NCI-H82 (cell line): ENCODE data around the gene GYG1.
"Not testable (repeated sequence)": the region's sequence is repeated elsewhere in the genome, so short reads cannot be mapped to it uniquely, and the experiment has no call there.

ENCODE experiments used
- DNase-seq: peaks from one replicate; lab custom pipeline; 2025; lab: John Stamatoyannopoulos, UW

GYG1 gene

DNA sequence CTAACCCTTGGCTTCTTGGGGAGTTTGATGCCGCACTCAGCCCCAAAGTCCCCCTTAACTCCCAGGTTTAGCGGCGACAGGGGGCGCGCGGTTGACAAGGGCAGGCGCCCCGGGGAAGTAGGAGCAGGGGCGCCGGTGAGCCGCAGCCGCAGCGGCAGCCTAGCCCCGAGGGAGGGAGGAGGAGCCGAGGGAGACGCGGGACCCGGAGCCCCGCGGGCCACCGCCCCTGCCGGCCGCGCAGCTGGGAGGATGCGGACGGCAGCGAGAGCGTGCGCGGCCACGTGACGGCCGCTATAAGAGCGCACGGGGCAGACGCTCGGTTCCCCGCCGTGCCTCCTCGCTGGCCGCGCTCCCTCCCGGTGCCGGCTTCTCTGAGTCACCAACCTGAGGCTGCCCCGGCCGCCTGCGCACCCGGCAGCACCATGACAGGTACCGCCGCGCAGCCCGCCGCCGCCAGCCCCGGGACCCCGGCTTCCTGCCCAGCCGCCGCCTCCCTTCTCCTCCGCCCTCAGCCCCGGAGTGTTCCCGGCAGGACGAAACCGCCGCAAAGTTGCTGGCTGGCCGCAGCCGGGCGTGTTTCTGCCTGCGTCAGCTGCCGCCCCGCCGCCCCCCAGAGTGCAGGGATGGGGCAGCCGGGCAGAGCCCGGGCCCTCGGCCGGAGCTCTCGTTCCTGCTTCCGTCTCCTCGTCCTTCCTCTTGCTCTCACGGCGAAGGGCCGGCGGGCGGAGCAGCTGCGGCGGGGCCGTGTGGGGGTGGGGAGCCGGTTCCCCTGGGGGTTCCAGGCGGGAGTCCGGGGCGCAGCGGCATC, at the start of gene GYG1:
Gene GYG1 (plus strand): TSS at position 322 of the 808 bp plus-strand sequence. CDS start 101 bp downstream, at position 423.
- peak; percentile 89 for DNase-seq

GRCh38 chr3:148943506-148944205, 47.7 kb upstream of the GYG1 start:
- DNase-seq, result peak; percentile 92

DNA sequence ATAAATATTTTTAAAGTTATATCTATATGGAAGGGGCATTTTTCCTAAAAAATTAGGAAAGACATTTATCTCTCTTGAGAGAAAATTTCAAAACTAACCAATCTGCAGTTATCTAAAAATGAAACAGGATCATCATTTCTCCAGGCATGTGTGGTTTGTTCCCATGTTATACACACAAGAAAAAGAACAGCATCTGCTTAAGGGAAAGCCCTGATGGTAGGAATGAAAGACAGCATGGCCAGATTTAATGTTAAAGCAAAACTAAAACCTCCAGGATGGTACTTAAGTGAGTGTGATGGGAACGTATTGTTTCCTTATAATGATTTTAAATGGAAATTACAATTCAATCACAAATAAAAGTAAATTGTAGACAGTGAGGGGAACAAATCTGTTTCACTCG, 46.2 kb upstream of the GYG1 start:
- DNase-seq, result no peak

DNA sequence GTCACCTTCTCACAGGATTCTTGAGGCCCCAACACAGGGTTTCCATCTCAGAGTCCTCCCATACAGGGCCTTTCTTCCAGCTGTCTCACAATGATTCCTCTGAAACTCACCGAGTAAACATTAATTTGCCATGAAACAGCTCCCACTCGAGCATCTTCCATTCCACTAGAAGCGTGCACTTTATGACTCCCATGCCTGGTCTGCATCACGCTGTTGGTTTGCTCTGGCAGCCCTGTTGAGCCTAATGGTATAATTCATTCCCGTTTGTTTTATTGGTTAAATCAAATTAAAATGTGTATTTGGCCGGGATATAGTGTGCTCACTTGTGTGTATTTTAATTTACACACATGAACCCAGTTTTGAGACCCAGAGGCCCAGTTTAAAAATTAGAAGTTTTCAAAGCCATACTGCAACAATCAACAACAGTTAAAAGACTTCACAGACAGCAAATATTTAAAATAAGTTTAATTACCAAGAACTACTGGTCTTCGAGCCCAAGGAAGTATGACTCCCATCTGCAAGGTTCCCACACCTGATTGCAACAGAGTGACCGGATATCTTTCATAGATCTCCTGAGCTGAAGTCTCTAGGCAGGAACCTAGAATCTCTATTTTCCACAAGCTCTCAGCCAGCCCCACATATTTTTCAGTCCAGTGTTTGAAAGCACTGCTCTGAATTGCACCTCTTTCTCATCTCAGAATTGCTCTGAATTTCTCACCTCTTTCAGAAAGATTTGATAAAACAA, 42.3 kb upstream of the GYG1 start:
- no peak for DNase-seq

DNA sequence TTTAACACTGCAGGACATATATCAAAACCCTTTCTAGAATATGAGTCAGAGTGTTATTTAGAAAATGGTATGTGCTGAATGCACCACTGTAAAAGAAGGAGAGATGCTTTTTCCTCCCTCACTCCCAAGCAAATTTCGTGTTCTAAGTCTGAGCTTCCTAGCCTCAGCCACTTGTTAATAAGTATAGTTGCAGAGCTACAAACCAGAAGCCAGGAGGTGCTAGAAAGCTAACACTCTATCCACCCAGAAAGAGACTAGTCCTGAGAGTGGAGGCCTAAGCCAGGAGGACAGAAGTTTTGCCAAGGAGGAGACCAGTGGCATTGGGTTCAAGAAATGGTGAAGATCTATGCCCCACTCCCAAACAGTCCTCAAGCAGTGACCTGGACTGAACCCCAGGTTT, 40.5 kb upstream of the GYG1 start:
- peak; percentile 53 for DNase-seq

DNA sequence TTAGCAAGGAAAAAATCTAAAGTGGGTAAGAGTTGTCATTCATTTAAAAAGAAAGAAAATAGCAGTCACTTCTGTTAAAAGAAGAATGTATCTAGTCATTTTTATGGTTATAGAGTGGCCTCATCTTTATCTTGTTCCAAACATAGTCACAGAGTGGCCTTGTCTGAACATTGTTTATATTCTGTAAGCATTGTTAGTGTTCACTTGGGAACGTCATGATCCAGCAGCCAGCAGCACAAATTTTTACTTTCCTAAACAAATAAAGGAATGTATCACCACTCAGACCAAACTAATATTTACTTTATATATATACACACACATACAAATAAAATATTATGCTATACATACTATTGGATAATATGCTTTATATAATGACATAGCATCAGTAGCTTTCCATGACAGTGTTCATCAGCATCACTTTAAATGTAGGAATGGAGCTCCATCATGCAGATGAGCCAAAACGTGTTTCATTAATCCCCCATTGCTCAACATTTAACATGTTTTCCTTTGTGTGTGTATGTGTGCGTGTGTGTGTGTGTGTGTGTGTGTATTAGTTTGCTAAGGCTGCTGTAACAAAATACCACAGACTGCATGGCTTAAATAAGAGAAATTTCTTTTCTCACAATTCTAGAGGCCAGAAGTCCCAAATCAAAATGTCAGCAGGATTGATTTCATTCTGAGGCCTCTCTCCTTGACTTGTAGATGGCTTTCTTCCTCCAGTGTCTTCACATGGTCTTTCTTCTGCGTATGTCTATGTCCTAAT, 39.6 kb upstream of the GYG1 start:
- no peak for DNase-seq

- no peak for DNase-seq
Observed at GRCh38 chr3:148953094-148953493, 38.2 kb upstream of the GYG1 start.

DNA sequence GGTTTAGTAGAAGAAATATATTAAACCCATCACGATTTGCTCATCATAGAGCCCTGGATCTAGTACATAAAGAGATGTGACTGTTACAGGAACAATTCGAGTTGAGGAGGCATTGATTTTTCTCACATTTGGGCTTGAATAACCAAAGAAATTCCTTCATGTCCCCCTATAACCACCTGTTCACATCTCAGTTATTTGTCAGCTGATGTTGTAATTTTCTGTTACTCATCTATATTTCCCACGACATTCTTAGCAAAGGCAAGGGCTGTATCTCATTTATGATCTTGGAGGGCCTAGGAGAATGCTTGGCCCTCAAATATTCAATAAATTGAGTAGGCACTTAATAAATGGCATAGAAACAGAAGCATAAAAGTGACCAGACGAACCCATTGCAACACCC, 36.4 kb upstream of the GYG1 start:
- DNase-seq, result no peak

DNA sequence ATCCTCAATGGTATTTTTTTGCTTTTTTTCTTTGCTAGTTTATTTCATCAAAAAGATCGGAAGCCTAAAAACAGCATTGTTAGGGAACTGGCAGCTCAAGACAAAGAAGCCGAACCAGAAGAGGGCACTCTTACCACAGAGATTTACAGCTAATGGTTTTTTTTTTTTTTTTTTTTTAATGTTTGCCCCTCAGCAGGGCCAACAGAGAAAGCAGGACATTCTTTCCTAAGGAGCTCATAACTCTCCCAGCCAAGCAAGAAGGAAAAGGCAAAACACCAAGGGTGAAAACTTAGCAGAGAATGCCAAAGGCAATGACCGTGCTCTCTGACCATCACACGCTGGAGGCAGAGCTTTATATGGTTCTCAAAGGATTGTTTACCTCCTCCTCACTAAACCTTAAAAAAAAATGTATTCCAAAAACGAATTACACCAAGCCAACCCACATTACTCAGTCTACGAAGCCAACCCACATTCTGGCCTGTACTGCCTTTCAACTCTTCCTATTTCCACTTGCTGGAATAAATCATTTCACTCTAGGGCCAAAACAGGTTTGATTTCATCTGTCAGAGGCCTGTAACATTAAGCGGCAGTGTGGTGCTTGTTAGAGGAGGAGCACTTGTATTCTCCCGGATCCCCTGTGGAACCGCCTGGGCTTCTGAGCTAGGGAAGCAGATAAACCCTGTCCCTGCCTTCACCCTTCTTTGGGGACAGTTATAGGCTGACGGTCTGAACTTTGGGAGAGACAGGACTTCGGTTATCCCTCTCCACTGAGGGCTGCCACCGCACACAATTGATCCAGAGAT, 35.6 kb upstream of the GYG1 start:
- peak; percentile 82 for DNase-seq

DNA sequence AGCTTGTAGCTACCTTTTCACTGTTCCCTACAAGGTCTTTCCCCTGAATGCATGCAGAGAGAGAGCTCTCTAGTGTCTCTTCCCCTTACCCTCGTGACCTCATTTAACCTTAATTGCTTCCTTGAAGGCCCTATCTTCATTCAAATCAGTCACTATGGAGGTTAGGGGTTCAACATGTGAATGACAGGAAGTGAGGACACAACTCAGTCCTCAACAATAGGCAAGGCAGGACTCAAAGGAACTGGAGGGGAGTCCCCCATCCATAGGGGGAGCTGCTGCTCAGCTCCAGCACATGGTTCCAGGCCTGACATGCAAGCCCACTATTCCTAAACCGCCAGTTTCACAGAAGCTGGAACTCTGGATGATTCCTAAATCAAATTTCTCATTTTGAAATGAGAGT, 33.8 kb upstream of the GYG1 start:
- DNase-seq, result peak; percentile 71

DNA sequence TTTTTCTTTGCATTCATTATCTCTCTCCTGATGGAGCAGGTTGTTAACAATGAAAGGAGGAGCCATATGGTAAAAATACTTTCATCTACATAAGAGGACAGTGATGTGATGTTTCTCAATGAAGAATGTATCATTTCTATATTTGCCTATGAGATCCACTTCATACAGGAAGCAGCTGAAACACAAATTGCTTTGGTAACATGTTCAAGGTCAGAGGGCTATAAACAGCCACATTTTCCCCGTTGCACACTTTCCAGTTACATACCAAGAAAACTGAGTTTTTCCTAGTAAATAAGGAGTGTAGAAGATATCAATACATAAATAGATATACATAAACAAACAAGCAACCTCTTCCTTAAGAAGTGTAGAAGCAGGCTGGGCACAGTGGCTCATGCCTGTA, 32.6 kb upstream of the GYG1 start:
- DNase-seq, result no peak

DNA sequence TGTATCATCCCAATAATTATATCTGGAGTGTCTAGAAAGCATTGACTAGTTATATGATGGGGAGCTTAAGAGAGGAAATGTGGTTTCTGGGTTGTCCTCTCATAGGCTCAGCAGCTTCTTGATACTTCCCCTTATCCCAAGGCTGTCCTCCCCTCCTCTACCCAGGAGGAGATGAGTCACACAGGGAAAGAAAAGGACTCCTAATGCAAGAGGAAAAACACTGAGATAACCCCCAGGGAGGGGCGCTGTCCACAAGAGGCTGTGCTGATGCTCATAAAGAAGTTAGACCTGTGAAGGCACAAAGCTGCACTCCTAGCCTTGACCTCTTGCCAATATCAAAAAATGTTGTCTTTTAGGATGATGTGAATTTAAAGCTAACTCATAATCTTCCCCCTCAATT, 28.8 kb upstream of the GYG1 start:
- peak; percentile 59 for DNase-seq

DNA sequence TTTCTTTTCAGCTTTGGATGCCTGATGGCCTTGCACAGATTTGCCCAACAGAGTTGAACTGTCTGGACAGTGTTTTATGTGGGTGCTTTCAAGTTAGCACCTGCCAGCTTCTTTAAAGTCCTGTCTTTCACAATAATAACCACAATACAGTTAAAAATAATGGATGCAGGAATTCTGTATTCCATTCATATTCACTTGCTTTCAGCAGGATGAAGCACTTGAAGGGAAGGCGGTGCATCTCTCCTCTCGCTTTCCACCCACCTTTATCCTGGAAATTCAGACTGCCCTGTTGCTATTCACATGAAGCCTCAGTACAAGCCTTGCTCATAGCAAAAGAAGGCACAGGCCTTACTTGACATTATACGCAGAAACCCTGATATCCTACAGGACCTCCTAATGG, 26.5 kb upstream of the GYG1 start:
- no peak for DNase-seq

DNA sequence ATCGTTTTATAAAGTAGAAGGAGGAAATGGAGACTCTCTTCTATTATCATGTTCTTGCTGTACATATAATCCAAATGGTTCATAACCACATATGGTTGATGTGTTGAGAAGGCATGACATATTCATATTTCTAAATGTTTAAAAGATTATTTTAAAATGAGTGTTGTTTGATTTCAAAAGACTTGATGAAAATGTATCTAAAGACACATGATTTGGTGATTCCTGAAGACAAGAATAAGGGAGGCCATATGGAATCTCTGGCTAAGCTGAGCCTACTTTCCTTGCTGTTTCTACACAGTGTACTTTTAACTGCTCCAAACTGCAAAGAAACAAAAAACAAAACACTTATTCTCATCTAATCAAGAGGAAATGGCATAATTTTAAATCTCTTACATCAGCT, 23.0 kb upstream of the GYG1 start:
- no peak for DNase-seq

DNA sequence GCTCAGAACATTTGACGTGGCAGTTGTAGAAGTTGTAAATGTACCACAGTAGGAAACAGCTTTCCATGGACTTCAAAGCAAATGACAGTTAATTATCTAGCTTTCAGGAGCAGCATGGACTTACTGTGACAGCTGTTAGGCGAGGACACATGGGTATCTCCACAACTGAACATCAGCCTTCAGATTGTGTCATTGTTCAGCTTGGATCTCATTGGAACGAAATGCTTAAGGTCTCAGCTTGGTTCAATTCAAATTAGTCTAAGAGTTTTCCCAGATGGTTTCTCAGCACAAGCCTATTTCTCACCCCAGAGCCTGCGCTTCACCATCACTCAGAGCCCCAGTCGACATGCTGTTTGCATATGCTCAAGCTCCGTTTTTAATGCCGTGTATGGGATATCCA, 21.1 kb upstream of the GYG1 start:
- DNase-seq, result peak; percentile 70

DNA sequence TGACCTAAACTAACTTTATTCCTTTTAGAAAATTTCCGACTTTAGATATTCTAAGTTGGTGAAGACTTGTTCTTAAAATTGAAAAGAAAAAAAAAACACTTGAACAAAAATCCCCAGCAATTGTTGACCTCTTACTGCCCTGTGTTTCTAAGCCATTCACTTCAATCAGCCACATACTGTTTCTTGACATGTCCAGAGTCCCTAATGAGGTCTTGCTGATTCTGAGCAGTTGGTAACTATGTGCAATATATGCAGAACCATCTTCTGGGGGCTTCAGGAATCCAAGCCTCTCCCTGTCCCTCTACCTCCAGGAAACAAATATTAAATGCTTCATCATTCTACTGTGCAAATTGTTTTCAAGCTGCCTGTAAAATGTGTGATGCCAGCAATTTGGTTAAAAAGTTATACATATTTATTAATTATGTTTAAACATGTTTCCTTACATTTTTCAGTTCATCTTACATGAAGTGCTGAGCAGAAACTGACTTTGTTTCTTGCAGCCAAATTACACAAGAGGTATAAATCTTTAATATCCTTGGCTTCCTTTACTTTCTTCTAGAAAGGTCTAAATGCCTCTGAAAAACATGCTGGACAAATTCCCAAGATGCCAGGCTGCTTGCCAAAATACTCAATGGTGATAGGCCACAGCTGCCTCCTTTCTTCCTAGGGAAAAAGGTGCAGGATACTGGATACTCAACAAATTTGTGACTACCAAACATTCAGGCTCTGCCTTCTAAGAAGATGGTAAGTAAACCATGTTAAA, 19.8 kb upstream of the GYG1 start:
- DNase-seq, result no peak

GRCh38 chr3:148974726-148975125, 16.6 kb upstream of the GYG1 start:
- no peak for DNase-seq

DNA sequence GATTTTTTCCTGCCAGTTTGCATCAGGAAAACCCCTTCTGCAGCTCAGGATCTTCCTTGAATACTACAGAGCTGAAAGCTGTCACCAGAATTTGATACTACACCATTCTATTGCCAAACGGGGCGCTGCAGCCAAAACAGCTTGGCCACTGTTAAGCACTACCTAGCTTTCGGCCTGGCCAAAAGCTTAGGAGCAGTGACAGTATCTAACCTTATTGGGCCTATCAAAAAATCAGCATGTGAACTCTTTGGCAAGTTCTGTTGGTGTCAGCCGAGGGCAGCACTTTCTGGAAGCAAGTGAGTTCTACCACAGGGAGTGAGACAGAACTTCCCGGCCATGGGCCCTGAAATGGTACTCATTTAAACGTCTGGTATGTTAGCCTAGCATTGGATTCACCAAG, 16.1 kb upstream of the GYG1 start:
- DNase-seq, result no peak

DNA sequence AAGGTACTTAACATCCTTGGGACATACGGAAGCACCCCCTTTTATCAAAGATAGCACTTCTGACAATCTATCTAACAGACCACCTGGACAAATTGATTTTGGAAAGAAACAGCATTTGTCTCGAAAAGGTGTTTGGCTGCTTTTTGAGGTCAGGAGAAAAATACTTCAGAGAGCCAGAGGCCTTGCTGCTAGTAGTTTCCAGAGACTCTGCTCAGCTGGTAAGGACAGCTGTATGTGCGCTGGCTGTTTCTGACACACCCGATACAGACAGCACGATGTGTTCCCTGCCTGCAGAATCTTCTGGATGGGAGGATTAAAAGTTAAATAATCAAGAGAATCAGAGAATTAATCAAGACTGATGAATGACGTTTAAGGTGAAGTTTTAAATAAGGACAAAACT, 15.6 kb upstream of the GYG1 start:
- no peak for DNase-seq

DNA sequence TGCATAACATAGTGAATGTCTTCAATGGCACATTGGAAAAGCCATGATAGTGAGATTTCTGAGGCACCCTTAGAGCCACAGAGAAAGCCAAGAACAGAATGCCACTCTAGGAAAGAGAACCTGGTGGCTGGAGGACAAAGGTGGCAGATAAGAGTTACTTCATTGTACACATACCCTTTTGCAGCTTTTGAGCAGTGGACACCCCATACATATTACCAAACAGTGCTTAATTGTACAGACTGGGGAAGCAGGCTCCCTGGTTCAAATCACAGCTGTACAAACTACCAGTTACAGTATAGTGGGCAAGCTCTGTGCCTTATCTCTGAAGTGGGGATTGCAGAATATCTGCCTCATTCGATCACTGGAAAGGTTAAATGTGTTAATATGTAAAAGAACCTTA, 10.1 kb upstream of the GYG1 start:
- no peak for DNase-seq

DNA sequence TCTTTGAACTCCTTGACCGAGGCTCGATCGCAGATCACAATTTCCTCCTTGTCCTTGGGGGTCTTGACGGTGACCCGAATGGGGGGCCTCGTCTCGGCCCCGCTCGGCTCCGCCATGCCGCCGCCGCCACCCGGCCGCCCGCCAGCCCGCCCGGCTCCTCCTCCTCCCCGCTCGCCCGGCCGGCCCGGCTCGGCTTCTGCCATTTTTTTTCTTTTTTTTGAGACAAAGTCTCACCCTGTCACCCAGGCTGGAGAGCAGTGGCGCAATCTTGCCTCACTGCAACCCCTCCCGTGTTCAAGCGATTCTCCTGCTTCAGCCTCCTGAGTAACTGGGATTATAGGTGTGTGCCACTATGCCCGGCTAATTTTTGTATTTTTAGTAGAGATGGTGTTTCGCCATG, 3.8 kb upstream of the GYG1 start:
- DNase-seq, result not testable (repeated sequence)
